Osteoblast (primary cell): ENCODE data around the gene OR1Q1. TPM values are rescaled to one million over a fixed set of nuclear protein-coding genes. Genes with fewer than 3 reads are reported as not detected.
"Not testable (repeated sequence)": the region's sequence is repeated elsewhere in the genome, so short reads cannot be mapped to it uniquely, and the experiment has no call there.

Source experiments
- DNase-seq: peaks from one replicate; pipeline ENCODE4 v3.0.0; 2011; ENCODE audit warnings: low spot score, mixed read lengths; ENCODE audit not compliant: insufficient read length; ENCODE audit errors: missing footprints
- H2AFZ ChIP-seq: 2 replicates; pipeline ENCODE4 v1.6.0; 2011; ENCODE audit warnings: mild to moderate bottlenecking, low read length
- H3K27ac ChIP-seq: 2 replicates; pipeline ENCODE4 v1.5.1; 2011; ENCODE audit warnings: mild to moderate bottlenecking, low read depth, low read length, moderate library complexity
- H3K27me3 ChIP-seq: 2 replicates; pipeline ENCODE4 v1.6.0; 2012; ENCODE audit warnings: mild to moderate bottlenecking, control low read depth, inconsistent platforms, low read length, moderate library complexity; ENCODE audit not compliant: insufficient read depth
- H3K36me3 ChIP-seq: 2 replicates; pipeline ENCODE4 v1.5.1; 2011; ENCODE audit warnings: mild to moderate bottlenecking, low read length, control low read depth, moderate library complexity; ENCODE audit not compliant: insufficient read depth
- H3K4me1 ChIP-seq: 2 replicates; pipeline ENCODE4 v1.5.1; 2011; ENCODE audit warnings: mild to moderate bottlenecking, low read length, control low read depth, moderate library complexity; ENCODE audit not compliant: insufficient read depth
- H3K4me2 ChIP-seq: 2 replicates; pipeline ENCODE4 v1.6.0; 2011; ENCODE audit warnings: mild to moderate bottlenecking, low read length; ENCODE audit not compliant: insufficient read depth
- H3K4me3 ChIP-seq: fragments of 200-600 bp; sonication (generic); 3 replicates; pipeline ENCODE4 v1.5.1; 2012; ENCODE audit warnings: mild to moderate bottlenecking, low read length, inconsistent platforms; ENCODE audit not compliant: insufficient read depth
- H3K79me2 ChIP-seq: 2 replicates; pipeline ENCODE4 v1.6.0; 2012; ENCODE audit warnings: mild to moderate bottlenecking, low read length, control low read depth, inconsistent platforms; ENCODE audit not compliant: insufficient read depth
- H3K9me3 ChIP-seq: 2 replicates; pipeline ENCODE4 v1.5.1; 2011; ENCODE audit warnings: low read depth, low read length, control low read depth
- H4K20me1 ChIP-seq: 2 replicates; pipeline ENCODE4 v1.6.0; 2012; ENCODE audit warnings: mild to moderate bottlenecking, low read length, control low read depth; ENCODE audit not compliant: insufficient read depth
- CTCF ChIP-seq: IDR thresholded peaks from 2 replicates; pipeline ENCODE4 v1.5.1; 2011; ENCODE audit warnings: mild to moderate bottlenecking, low read depth, low read length, moderate library complexity; ENCODE audit errors: extremely low read depth
- total RNA-seq: library from RNA; depleted of rRNA; stranded (reverse); fragments of >200 nt; gene quantifications from 2 replicates; pipeline ENCODE4 v1.2.3, GENCODE V29; 2012

The OR1Q1 gene
- total RNA-seq, 1 donor, result not detected

GRCh38 chr9:122580360-122580759 lies 34.2 kb upstream of the OR1Q1 start:
- Histone ChIP-seq H3K79me2 (no peaks in the 10 kb centered on the region), H3K27me3 (no peaks in the 10 kb centered on the region), H4K20me1 (no peaks in the 10 kb centered on the region), H3K4me1 (no peaks in the 10 kb centered on the region), H3K9me3 (no peaks in the 10 kb centered on the region), H3K27ac (no peak overlapping the region), H3K4me2 (no peak overlapping the region), H3K4me3 (no peak overlapping the region), H3K36me3 (no peaks in the 10 kb centered on the region), H2AFZ (no peak overlapping the region)
- TF ChIP-seq CTCF, result no peak
- DNase-seq, result peak; percentile 9

- not testable (repeated sequence) for DNase-seq, H3K27me3 ChIP-seq, H3K9me3 ChIP-seq, H3K4me2 ChIP-seq, H3K4me1 ChIP-seq, H3K27ac ChIP-seq, H4K20me1 ChIP-seq, H3K36me3 ChIP-seq, H3K79me2 ChIP-seq, H2AFZ ChIP-seq, H3K4me3 ChIP-seq
These were observed 31.3 kb upstream of the OR1Q1 start, which contains the start of gene OR1L8 for GRCh38 chr9:122583284-122583683. Gene OR1L8 (minus strand): TSS chr9:122583384. CDS start chr9:122568477, 14,907 bp downstream.

- no peaks in the 10 kb centered on the region for H3K36me3 ChIP-seq
- no peaks in the 10 kb centered on the region for H3K27me3 ChIP-seq
- H3K79me2 ChIP-seq, result no peaks in the 10 kb centered on the region
- no peaks in the 10 kb centered on the region for H3K4me1 ChIP-seq
- no peak overlapping the region for H3K4me2 ChIP-seq
- H3K9me3 ChIP-seq, result no peaks in the 10 kb centered on the region
- no peaks in the 10 kb centered on the region for H4K20me1 ChIP-seq
- DNase-seq, result no peak
- H3K4me3 ChIP-seq, result no peak overlapping the region
- no peak for TF ChIP-seq CTCF
- no peak overlapping the region for H2AFZ ChIP-seq
- no peak overlapping the region for H3K27ac ChIP-seq
These were observed 8.8 kb upstream of the OR1Q1 start for GRCh38 chr9:122605691-122606090.

- no peak overlapping the region for H3K4me2 ChIP-seq
- H3K4me3 ChIP-seq, result no peak overlapping the region
- no peaks in the 10 kb centered on the region for H3K36me3 ChIP-seq
- TF ChIP-seq CTCF, result no peak
- H3K27me3 ChIP-seq, result no peaks in the 10 kb centered on the region
- H3K79me2 ChIP-seq, result no peaks in the 10 kb centered on the region
- no peaks in the 10 kb centered on the region for H3K4me1 ChIP-seq
- H3K27ac ChIP-seq, result no peak overlapping the region
- no peak overlapping the region for H2AFZ ChIP-seq
- no peak for DNase-seq
- no peaks in the 10 kb centered on the region for H4K20me1 ChIP-seq
- no peaks in the 10 kb centered on the region for H3K9me3 ChIP-seq
These were observed 8.0 kb upstream of the OR1Q1 start for GRCh38 chr9:122606587-122606986.
